ENCODE data around the gene ZNF585A.
"Not testable (repeated sequence)": the region's sequence is repeated elsewhere in the genome, so short reads cannot be mapped to it uniquely, and the experiment has no call there.

DNA sequence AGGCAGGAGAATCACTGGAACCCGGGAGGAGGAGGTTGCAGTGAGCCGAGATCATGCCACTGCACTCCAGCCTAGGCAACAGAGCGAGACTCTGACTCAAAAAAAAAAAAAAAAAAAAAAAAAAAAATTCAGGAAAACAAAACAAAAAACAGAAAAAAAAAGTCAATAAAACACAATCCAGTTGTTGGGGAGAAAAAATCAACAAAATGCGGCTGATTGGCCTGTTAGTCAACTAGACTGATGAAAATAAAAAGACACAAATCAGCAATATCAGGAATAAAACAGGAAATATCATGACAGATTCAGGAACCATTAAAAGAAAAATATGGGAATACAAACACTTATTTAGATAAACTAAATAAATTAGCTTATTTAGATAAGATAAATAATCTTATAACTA is 22.8 kb upstream of the ZNF585A start:
- TF ChIP-seq, protein P1, sequence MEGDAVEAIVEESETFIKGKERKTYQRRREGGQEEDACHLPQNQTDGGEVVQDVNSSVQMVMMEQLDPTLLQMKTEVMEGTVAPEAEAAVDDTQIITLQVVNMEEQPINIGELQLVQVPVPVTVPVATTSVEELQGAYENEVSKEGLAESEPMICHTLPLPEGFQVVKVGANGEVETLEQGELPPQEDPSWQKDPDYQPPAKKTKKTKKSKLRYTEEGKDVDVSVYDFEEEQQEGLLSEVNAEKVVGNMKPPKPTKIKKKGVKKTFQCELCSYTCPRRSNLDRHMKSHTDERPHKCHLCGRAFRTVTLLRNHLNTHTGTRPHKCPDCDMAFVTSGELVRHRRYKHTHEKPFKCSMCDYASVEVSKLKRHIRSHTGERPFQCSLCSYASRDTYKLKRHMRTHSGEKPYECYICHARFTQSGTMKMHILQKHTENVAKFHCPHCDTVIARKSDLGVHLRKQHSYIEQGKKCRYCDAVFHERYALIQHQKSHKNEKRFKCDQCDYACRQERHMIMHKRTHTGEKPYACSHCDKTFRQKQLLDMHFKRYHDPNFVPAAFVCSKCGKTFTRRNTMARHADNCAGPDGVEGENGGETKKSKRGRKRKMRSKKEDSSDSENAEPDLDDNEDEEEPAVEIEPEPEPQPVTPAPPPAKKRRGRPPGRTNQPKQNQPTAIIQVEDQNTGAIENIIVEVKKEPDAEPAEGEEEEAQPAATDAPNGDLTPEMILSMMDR (IDR thresholded peaks at IDR 0.05) = not testable (repeated sequence)
- TF ChIP-seq POLR2A (IDR thresholded peaks at IDR 0.05) = not testable (repeated sequence)

Data from body of pancreas (tissue), 4 donors.